MM.1S (cell line): Measurements from ENCODE around the gene XXYLT1.

Experiments
- DNase-seq: peaks from one replicate; pipeline ENCODE4 v3.0.0-alpha.2; 2015
- H2AFZ ChIP-seq: fragments of 300-600 bp; sonication (generic); 2 replicates; pipeline ENCODE4 v1.6.0; 2016; ENCODE audit warnings: antibody characterized with exemption, low read length
- H3F3A ChIP-seq: fragments of 300-600 bp; sonication (generic); 2 replicates; pipeline ENCODE4 v1.6.1; 2016; ENCODE audit warnings: mild to moderate bottlenecking, antibody characterized with exemption, low read length, moderate library complexity, mixed read lengths; ENCODE audit not compliant: insufficient read depth
- H3K27ac ChIP-seq: fragments of 300-600 bp; sonication (generic); 2 replicates; pipeline ENCODE4 v1.5.1; 2016; ENCODE audit warnings: mild to moderate bottlenecking, low read length
- H3K27me3 ChIP-seq: fragments of 300-600 bp; sonication (generic); replicated peaks from 2 replicates; pipeline ENCODE4 v1.6.0; 2016; ENCODE audit warnings: low read length; ENCODE audit not compliant: insufficient read depth
- H3K36me3 ChIP-seq: fragments of 300-600 bp; sonication (generic); replicated peaks from 2 replicates; pipeline ENCODE4 v1.6.1; 2016; ENCODE audit warnings: mild to moderate bottlenecking, low read length, mixed read lengths; ENCODE audit not compliant: insufficient read depth
- H3K4me1 ChIP-seq: fragments of 300-600 bp; sonication (generic); 2 replicates; pipeline ENCODE4 v1.6.1; 2016; ENCODE audit warnings: low read length, mixed read lengths
- H3K4me2 ChIP-seq: fragments of 300-600 bp; sonication (generic); 2 replicates; pipeline ENCODE4 v1.6.0; 2016; ENCODE audit warnings: low read depth, low read length
- H3K4me3 ChIP-seq: fragments of 300-600 bp; sonication (generic); 2 replicates; pipeline ENCODE4 v1.5.1; 2016; ENCODE audit warnings: low read length, mixed read lengths
- H3K79me2 ChIP-seq: fragments of 300-600 bp; sonication (generic); 2 replicates; pipeline ENCODE4 v1.6.1; 2016; ENCODE audit warnings: mixed run types, low read length, mixed read lengths
- H3K9ac ChIP-seq: fragments of 300-600 bp; sonication (generic); 2 replicates; pipeline ENCODE4 v1.6.1; 2016; ENCODE audit warnings: low read length, mixed read lengths
- H3K9me2 ChIP-seq: fragments of 300-600 bp; sonication (generic); replicated peaks from 2 replicates; pipeline ENCODE4 v1.6.1; 2016; ENCODE audit warnings: mild to moderate bottlenecking, low read length, mixed read lengths; ENCODE audit not compliant: insufficient read depth
- H3K9me3 ChIP-seq: fragments of 300-600 bp; sonication (generic); replicated peaks from 2 replicates; pipeline ENCODE4 v1.6.1; 2016; ENCODE audit warnings: mild to moderate bottlenecking, low read length, mixed read lengths; ENCODE audit not compliant: insufficient read depth
- H4K20me1 ChIP-seq: fragments of 300-600 bp; sonication (generic); 2 replicates; pipeline ENCODE4 v1.6.1; 2016; ENCODE audit warnings: mild to moderate bottlenecking, low read length, moderate library complexity, mixed read lengths; ENCODE audit not compliant: insufficient read depth
- EZH2 ChIP-seq: fragments of 300-600 bp; sonication (generic); optimal IDR thresholded peaks from 2 replicates; pipeline ENCODE3; 2017; ENCODE audit warnings: low read depth, mild to moderate bottlenecking, antibody characterized with exemption, low read length, mixed read lengths
- EZH2phosphoT487 ChIP-seq: fragments of 300-600 bp; sonication (generic); IDR thresholded peaks from 2 replicates; pipeline ENCODE4 v1.6.1; 2018; ENCODE audit warnings: antibody characterized with exemption, low read length
- TF ChIP-seq, protein P1 (sequence below): fragments of 300-600 bp; sonication (generic); IDR thresholded peaks from 2 replicates; pipeline ENCODE4 v1.5.1; 2016; ENCODE audit warnings: antibody characterized with exemption, low read length, mixed read lengths

XXYLT1 gene

DNA sequence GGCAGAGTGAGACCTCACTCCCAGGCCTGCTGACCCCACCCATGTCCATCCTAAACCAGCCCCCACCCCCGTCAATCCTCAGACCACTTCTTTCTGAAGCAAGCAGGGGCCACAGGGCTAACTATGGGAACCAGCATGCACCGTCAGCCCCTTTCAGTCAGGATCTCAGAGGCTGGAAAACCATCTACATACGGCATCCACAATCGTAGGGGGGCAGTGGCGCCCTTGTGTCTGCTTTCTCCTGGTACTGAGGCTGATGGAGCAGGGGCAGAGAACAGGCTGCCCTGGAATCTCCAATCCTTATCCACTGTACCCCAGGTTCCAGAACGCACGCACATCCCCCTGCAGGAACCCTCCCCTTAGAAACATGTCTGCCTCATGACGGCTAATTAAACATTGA, 56.6 kb downstream of the XXYLT1 start:
- H3K79me2 ChIP-seq, result no peaks in the 10 kb centered on the region
- H3K27me3 ChIP-seq, result peaks cover 5% of the 10 kb centered on the region; the same call in 1 of the 2 replicates
- no peaks in the 10 kb centered on the region for H3F3A ChIP-seq
- TF ChIP-seq, protein P1, sequence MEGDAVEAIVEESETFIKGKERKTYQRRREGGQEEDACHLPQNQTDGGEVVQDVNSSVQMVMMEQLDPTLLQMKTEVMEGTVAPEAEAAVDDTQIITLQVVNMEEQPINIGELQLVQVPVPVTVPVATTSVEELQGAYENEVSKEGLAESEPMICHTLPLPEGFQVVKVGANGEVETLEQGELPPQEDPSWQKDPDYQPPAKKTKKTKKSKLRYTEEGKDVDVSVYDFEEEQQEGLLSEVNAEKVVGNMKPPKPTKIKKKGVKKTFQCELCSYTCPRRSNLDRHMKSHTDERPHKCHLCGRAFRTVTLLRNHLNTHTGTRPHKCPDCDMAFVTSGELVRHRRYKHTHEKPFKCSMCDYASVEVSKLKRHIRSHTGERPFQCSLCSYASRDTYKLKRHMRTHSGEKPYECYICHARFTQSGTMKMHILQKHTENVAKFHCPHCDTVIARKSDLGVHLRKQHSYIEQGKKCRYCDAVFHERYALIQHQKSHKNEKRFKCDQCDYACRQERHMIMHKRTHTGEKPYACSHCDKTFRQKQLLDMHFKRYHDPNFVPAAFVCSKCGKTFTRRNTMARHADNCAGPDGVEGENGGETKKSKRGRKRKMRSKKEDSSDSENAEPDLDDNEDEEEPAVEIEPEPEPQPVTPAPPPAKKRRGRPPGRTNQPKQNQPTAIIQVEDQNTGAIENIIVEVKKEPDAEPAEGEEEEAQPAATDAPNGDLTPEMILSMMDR, result no peak
- TF ChIP-seq EZH2phosphoT487 (no peak), EZH2 (no peak)
- no peaks in the 10 kb centered on the region for H3K9me2 ChIP-seq
- H3K4me3 ChIP-seq, result no peak overlapping the region
- no peak overlapping the region for H3K9ac ChIP-seq
- H3K27ac ChIP-seq, result no peak overlapping the region
- DNase-seq, result no peak
- no peaks in the 10 kb centered on the region for H4K20me1 ChIP-seq
- H3K9me3 ChIP-seq, result no peaks in the 10 kb centered on the region
- no peaks in the 10 kb centered on the region for H3K36me3 ChIP-seq
- H2AFZ ChIP-seq, result no peak overlapping the region
- H3K4me2 ChIP-seq, result no peak overlapping the region
- no peaks in the 10 kb centered on the region for H3K4me1 ChIP-seq

DNA sequence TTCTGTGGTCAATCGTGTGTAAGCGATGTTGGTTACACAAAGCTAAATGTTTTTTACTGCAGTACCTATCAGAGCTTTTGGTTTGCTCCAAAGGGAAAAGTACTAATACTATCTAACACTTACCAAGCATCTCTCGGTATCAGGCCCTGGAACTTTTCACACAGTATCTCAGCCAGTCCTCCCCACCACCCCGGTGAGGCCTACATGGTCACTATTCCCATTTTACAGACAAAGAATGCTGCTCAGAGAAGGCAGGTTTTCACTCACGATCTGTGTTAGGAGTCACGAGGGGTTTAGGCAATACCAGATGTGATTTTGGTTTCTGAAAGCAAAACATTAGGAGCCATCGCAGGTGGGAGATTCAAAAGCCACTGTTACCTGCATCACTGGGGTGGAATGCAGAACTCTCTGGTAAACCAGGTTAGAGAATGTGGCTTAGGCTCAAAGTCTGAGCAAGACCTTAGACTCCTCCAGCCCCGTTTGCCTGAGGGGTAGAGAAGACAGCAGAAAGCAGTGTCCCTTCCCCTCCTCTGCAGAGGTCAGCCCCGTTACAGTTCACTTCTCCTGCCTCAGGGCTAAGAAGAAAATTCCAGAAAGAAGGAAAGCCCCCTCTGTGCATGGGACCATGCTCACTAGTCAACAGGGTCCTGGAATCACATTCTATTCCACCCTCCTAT, 57.2 kb downstream of the XXYLT1 start:
- DNase-seq, result no peak
- H3K79me2 ChIP-seq, result no peaks in the 10 kb centered on the region
- TF ChIP-seq EZH2phosphoT487 (no peak), EZH2 (no peak)
- TF ChIP-seq, protein P1, result no peak
- peaks cover 5% of the 10 kb centered on the region; the same call in 1 of the 2 replicates for H3K27me3 ChIP-seq
- peaks cover 2% of the 10 kb centered on the region; the same call in 1 of the 2 replicates for H3F3A ChIP-seq
- H3K9ac ChIP-seq, result no peak overlapping the region
- no peak overlapping the region for H3K4me3 ChIP-seq
- no peak overlapping the region for H3K27ac ChIP-seq
- H3K36me3 ChIP-seq, result no peaks in the 10 kb centered on the region
- peaks cover 2% of the 10 kb centered on the region for H3K4me1 ChIP-seq
- no peaks in the 10 kb centered on the region for H3K9me2 ChIP-seq
- no peaks in the 10 kb centered on the region for H4K20me1 ChIP-seq
- H3K9me3 ChIP-seq, result no peaks in the 10 kb centered on the region
- H3K4me2 ChIP-seq, result no peak overlapping the region
- no peak overlapping the region for H2AFZ ChIP-seq

DNA sequence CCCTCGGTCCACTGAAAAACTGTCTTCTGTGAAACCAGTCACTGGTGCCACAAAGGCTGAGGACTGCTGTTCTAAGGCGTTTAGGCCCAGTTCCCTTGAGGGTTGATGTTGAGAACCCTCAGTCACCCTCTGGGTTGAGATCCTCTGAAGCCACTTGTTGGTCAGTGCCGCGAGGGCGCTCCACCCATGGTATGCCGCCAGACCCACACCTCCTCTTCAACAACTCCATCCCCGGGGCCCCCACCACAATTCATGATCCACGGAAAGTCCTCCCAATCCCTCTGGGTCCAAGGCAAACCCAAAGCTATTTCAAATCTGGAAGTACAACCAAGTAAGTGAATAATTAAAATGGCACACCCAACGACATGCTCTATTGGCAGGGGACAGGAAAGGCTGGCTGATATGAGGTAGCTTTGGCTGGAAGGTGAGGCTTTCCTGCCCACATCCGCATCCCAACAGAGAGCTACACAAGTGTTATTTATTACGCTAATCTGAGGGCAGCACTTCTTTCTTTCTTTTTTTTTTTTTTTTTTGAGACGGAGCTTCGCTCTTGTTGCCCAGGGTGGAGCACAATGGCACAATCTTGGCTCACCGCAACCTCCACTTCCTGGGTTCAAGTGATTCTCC, 58.1 kb downstream of the XXYLT1 start:
- Histone ChIP-seq H3K4me1 (peaks cover 10% of the 10 kb centered on the region), H3K9me3 (no peaks in the 10 kb centered on the region), H3K4me3 (no peak overlapping the region), H3K27me3 (peaks cover 5% of the 10 kb centered on the region; the same call in 1 of the 2 replicates), H3K9ac (no peak overlapping the region), H3K9me2 (no peaks in the 10 kb centered on the region), H4K20me1 (no peaks in the 10 kb centered on the region), H3F3A (peaks cover 11% of the 10 kb centered on the region), H2AFZ (no peak overlapping the region), H3K36me3 (no peaks in the 10 kb centered on the region), H3K79me2 (no peaks in the 10 kb centered on the region), H3K4me2 (no peak overlapping the region), H3K27ac (no peak overlapping the region)
- DNase-seq, result no peak
- TF ChIP-seq, protein P1, result no peak
- TF ChIP-seq EZH2, result no peak
- no peak for TF ChIP-seq EZH2phosphoT487
